Midbrain (tissue), 1 donor: ENCODE data around the gene PTPRN2.

Experiments used
- DNase-seq: peaks from one replicate; lab custom pipeline; 2025; lab: John Stamatoyannopoulos, UW

PTPRN2 gene

GRCh38 chr7:157811946-157812345, 775.7 kb downstream of the PTPRN2 start:
- no peak for DNase-seq

- DNase-seq: no peak
Measured at GRCh38 chr7:157809863-157810851, 777.5 kb downstream of the PTPRN2 start.

- no peak for DNase-seq
Measured at GRCh38 chr7:157809154-157809862, 778.3 kb downstream of the PTPRN2 start.

- DNase-seq: no peak
Measured at GRCh38 chr7:157808042-157808441, 779.6 kb downstream of the PTPRN2 start.

GRCh38 chr7:157807510-157807909, 780.1 kb downstream of the PTPRN2 start:
- DNase-seq: no peak

GRCh38 chr7:157806711-157807110, 780.9 kb downstream of the PTPRN2 start:
- DNase-seq: no peak

- no peak for DNase-seq
Measured at GRCh38 chr7:157805713-157806112, 781.9 kb downstream of the PTPRN2 start.

GRCh38 chr7:157803906-157804305, 783.7 kb downstream of the PTPRN2 start:
- no peak for DNase-seq

- no peak for DNase-seq
Measured at GRCh38 chr7:157801971-157802675, 785.5 kb downstream of the PTPRN2 start.

- DNase-seq: no peak
Measured at GRCh38 chr7:157801113-157801512, 786.5 kb downstream of the PTPRN2 start.

- no peak for DNase-seq
Measured at GRCh38 chr7:157800281-157800680, 787.3 kb downstream of the PTPRN2 start.

GRCh38 chr7:157799076-157799685, 788.4 kb downstream of the PTPRN2 start:
- no peak for DNase-seq

- no peak for DNase-seq
Measured at GRCh38 chr7:157797361-157797760, 790.3 kb downstream of the PTPRN2 start.

GRCh38 chr7:157796846-157797245, 790.8 kb downstream of the PTPRN2 start:
- DNase-seq: no peak

- DNase-seq: no peak
Measured at GRCh38 chr7:157795643-157796042, 792.0 kb downstream of the PTPRN2 start.

GRCh38 chr7:157795199-157795598, 792.4 kb downstream of the PTPRN2 start:
- DNase-seq: no peak

GRCh38 chr7:157794746-157795065, 792.9 kb downstream of the PTPRN2 start:
- no peak for DNase-seq

GRCh38 chr7:157793973-157794745, 793.5 kb downstream of the PTPRN2 start:
- no peak for DNase-seq

GRCh38 chr7:157793087-157793353, 794.6 kb downstream of the PTPRN2 start:
- no peak for DNase-seq

GRCh38 chr7:157792241-157793086, 795.2 kb downstream of the PTPRN2 start:
- DNase-seq: no peak

GRCh38 chr7:157791666-157792065, 796.0 kb downstream of the PTPRN2 start:
- no peak for DNase-seq
